NAMALWA (cell line): ENCODE results near the gene MCTP1.
"Not testable (repeated sequence)": the region's sequence is repeated elsewhere in the genome, so short reads cannot be mapped to it uniquely, and the experiment has no call there.

Source experiments
- DNase-seq: peaks from one replicate; pipeline ENCODE4 v3.0.0-alpha.2; 2015; ENCODE audit warnings: low spot score

Gene MCTP1

GRCh38 chr5:95027775-95028174 is 257.1 kb downstream of the MCTP1 start:
- no peak for DNase-seq

- DNase-seq, result peak; percentile 15
Measured at GRCh38 chr5:95027151-95027721, 257.7 kb downstream of the MCTP1 start.

- no peak for DNase-seq
Measured at GRCh38 chr5:95026718-95027117, 258.2 kb downstream of the MCTP1 start.

GRCh38 chr5:95022967-95023695 is 261.8 kb downstream of the MCTP1 start:
- no peak for DNase-seq

GRCh38 chr5:95020345-95020744 is 264.5 kb downstream of the MCTP1 start:
- DNase-seq, result no peak

- no peak for DNase-seq
Measured at GRCh38 chr5:95018946-95019345, 265.9 kb downstream of the MCTP1 start.

GRCh38 chr5:95018511-95018910 is 266.4 kb downstream of the MCTP1 start:
- DNase-seq, result no peak

GRCh38 chr5:95009812-95010211 is 275.1 kb downstream of the MCTP1 start:
- DNase-seq, result no peak

GRCh38 chr5:95007921-95008597 is 276.8 kb downstream of the MCTP1 start:
- no peak for DNase-seq

- no peak for DNase-seq
Measured at GRCh38 chr5:95005811-95006210, 279.1 kb downstream of the MCTP1 start.

- DNase-seq, result no peak
Measured at GRCh38 chr5:94998670-94999069, 286.2 kb downstream of the MCTP1 start.

GRCh38 chr5:94994537-94994936 is 290.4 kb downstream of the MCTP1 start:
- not testable (repeated sequence) for DNase-seq

- no peak for DNase-seq
Measured at GRCh38 chr5:94993491-94993890, 291.4 kb downstream of the MCTP1 start.

- DNase-seq, result no peak
Measured at GRCh38 chr5:94992325-94992724, 292.6 kb downstream of the MCTP1 start.

- no peak for DNase-seq
Measured at GRCh38 chr5:94983861-94984535, 300.9 kb downstream of the MCTP1 start.

- no peak for DNase-seq
Measured at GRCh38 chr5:94977437-94977836, 307.5 kb downstream of the MCTP1 start.

GRCh38 chr5:94976853-94977252 is 308.0 kb downstream of the MCTP1 start:
- DNase-seq, result no peak

GRCh38 chr5:94972268-94972667 is 312.6 kb downstream of the MCTP1 start:
- DNase-seq, result no peak

- DNase-seq, result peak; percentile 56
Measured at GRCh38 chr5:94969174-94969573, 315.7 kb downstream of the MCTP1 start.

- DNase-seq, result peak; percentile 87
Measured at GRCh38 chr5:94968507-94969095, 316.3 kb downstream of the MCTP1 start.

- DNase-seq, result no peak
Measured at GRCh38 chr5:94967525-94967924, 317.4 kb downstream of the MCTP1 start.

- DNase-seq, result not testable (repeated sequence)
Measured at GRCh38 chr5:94959279-94959678, 325.6 kb downstream of the MCTP1 start.
